HepG2 (cell line): ENCODE measurements around the gene DGCR6L.
"Not testable (repeated sequence)": the region's sequence is repeated elsewhere in the genome, so short reads cannot be mapped to it uniquely, and the experiment has no call there.

ENCODE experiments used
- CBX5 ChIP-seq: sonication (generic); formaldehyde crosslinking; IDR thresholded peaks from 2 replicates; pipeline ENCODE4 v1.4.0; 2020; ENCODE audit warnings: missing genetic modification reagents, borderline replicate concordance
- EHMT2 ChIP-seq: fragments of 200-600 bp; sonication (generic); IDR thresholded peaks from 2 replicates; pipeline ENCODE4 v1.7.0; 2017; ENCODE audit warnings: antibody characterized with exemption, low read depth, low read length, borderline replicate concordance
- FOSL1 ChIP-seq: sonication (generic); formaldehyde crosslinking; IDR thresholded peaks from 2 replicates; pipeline ENCODE4 v1.9.0; 2021; ENCODE audit warnings: missing genetic modification reagents, borderline replicate concordance
- GABPA ChIP-seq, 2 experiments: IDR thresholded peaks; 2 replicates each; pipeline ENCODE4 v1.6.1; 2011 to 2016; ENCODE audit warnings: low read depth in 2 of 2, low read length in 1 of 2, missing biosample characterization in 1 of 2, missing genetic modification characterization in 1 of 2
- MAZ ChIP-seq, 2 experiments: sonication (generic) in 1 of 2; formaldehyde crosslinking in 1 of 2; IDR thresholded peaks; 2 replicates each; pipeline versions ENCODE4 v1.5.0 to v1.6.1; 2012 to 2020; ENCODE audit warnings: low read depth in 2 of 2, mild to moderate bottlenecking in 2 of 2, borderline replicate concordance in 1 of 2, improper control_type of control experiment in 1 of 2, low read length in 1 of 2, missing genetic modification reagents in 1 of 2, moderate library complexity in 1 of 2
- MEF2D ChIP-seq: sonication (generic); formaldehyde crosslinking; IDR thresholded peaks from 2 replicates; pipeline ENCODE4 v1.5.1; 2020; ENCODE audit warnings: mild to moderate bottlenecking, missing genetic modification reagents
- TARDBP ChIP-seq: sonication (generic); formaldehyde crosslinking; IDR thresholded peaks from 2 replicates; pipeline ENCODE4 v1.8.0; 2022; ENCODE audit warnings: mild to moderate bottlenecking, missing genetic modification reagents
- TF ChIP-seq, protein P1 (sequence below): sonication (generic); formaldehyde crosslinking; IDR thresholded peaks from 2 replicates; pipeline ENCODE4 v1.8.0; 2022; ENCODE audit warnings: mild to moderate bottlenecking, missing genetic modification reagents, borderline replicate concordance
- TF ChIP-seq, protein P2 (sequence below): sonication (generic); formaldehyde crosslinking; IDR thresholded peaks from 2 replicates; pipeline ENCODE4 v1.4.0; 2020; ENCODE audit warnings: missing genetic modification reagents
- TF ChIP-seq, protein P3 (sequence below): IDR thresholded peaks from 2 replicates; pipeline ENCODE4 v1.6.1; 2012; ENCODE audit warnings: inconsistent platforms
- TF ChIP-seq, protein P4 (sequence below): sonication (generic); formaldehyde crosslinking; IDR thresholded peaks from 2 replicates; pipeline ENCODE4 v1.5.1; 2020; ENCODE audit warnings: missing genetic modification reagents, mild to moderate bottlenecking, borderline replicate concordance
- TF ChIP-seq, protein P5 (sequence below): sonication (generic); formaldehyde crosslinking; conservative IDR thresholded peaks from 2 replicates; pipeline ENCODE4 v1.4.0; 2020; ENCODE audit warnings: missing genetic modification reagents
- TF ChIP-seq, protein P6 (sequence below): sonication (generic); formaldehyde crosslinking; IDR thresholded peaks from 2 replicates; pipeline ENCODE4 v1.4.0; 2020; ENCODE audit warnings: missing genetic modification reagents

DNA sequence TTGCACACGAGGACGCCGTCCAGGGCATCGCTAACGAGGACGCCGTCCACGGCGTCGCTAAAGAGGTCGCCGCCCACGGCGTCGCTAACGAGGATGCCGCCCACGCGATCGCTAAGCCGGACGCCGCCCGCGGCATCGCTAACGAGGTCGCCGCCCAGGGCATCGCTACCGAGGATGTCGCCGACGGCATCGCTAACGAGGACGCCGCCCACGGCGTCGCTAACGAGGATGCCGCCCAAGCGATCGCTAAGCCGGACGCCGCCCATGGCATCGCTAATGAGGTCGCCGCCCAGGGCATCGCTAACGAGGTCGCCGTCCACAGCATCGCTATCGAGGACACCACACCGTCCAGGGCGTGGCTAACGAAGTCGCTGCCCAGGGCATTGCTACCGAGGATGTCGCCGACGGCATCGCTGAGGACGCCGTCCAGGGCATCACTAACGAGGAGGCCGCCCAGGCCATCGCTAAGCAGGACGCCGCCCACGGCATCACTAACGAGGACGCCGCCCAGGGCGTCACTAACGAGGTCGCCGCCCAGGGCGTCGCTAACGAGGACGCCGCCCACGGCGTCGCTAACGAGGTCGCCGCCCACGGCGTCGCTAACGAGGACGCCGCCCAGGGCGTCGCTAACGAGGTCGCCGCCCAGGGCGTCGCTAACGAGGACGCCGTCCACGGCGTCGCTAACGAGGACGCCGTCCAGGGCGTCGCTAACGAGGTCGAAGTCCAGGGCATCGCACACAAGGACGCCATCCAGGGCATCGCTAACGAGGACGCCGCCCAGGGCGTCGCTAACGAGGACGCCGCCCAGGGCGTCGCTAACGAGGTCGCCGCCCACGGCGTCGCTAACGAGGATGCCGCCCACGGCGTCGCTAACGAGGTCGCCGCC, 41.2 kb upstream of the DGCR6L start:
- TF ChIP-seq, protein P1, sequence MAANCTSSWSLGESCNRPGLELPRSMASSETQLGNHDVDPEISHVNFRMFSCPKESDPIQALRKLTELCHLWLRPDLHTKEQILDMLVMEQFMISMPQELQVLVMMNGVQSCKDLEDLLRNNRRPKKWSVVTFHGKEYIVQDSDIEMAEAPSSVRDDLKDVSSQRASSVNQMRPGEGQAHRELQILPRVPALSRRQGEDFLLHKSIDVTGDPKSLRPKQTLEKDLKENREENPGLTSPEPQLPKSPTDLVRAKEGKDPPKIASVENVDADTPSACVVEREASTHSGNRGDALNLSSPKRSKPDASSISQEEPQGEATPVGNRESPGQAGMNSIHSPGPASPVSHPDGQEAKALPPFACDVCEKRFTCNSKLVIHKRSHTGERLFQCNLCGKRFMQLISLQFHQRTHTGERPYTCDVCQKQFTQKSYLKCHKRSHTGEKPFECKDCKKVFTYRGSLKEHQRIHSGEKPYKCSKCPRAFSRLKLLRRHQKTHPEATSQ = not testable (repeated sequence)
- TF ChIP-seq, protein P2, sequence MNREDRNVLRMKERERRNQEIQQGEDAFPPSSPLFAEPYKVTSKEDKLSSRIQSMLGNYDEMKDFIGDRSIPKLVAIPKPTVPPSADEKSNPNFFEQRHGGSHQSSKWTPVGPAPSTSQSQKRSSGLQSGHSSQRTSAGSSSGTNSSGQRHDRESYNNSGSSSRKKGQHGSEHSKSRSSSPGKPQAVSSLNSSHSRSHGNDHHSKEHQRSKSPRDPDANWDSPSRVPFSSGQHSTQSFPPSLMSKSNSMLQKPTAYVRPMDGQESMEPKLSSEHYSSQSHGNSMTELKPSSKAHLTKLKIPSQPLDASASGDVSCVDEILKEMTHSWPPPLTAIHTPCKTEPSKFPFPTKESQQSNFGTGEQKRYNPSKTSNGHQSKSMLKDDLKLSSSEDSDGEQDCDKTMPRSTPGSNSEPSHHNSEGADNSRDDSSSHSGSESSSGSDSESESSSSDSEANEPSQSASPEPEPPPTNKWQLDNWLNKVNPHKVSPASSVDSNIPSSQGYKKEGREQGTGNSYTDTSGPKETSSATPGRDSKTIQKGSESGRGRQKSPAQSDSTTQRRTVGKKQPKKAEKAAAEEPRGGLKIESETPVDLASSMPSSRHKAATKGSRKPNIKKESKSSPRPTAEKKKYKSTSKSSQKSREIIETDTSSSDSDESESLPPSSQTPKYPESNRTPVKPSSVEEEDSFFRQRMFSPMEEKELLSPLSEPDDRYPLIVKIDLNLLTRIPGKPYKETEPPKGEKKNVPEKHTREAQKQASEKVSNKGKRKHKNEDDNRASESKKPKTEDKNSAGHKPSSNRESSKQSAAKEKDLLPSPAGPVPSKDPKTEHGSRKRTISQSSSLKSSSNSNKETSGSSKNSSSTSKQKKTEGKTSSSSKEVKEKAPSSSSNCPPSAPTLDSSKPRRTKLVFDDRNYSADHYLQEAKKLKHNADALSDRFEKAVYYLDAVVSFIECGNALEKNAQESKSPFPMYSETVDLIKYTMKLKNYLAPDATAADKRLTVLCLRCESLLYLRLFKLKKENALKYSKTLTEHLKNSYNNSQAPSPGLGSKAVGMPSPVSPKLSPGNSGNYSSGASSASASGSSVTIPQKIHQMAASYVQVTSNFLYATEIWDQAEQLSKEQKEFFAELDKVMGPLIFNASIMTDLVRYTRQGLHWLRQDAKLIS (CRISPR knock-in tag) = not testable (repeated sequence)
- TF ChIP-seq, protein P3, sequence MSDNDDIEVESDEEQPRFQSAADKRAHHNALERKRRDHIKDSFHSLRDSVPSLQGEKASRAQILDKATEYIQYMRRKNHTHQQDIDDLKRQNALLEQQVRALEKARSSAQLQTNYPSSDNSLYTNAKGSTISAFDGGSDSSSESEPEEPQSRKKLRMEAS = not testable (repeated sequence)
- TF ChIP-seq TARDBP (CRISPR knock-in tag); CBX5 (CRISPR knock-in tag); GABPA (IDR thresholded peaks at IDR 0.05; ENCODE audit: low read depth, low read length); GABPA (CRISPR knock-in tag; IDR thresholded peaks at IDR 0.05; ENCODE audit: low read depth); MEF2D; EHMT2; FOSL1 (CRISPR knock-in tag); MAZ (IDR thresholded peaks at IDR 0.05; ENCODE audit: borderline replicate concordance, low read depth, low read length); MAZ (CRISPR knock-in tag; IDR thresholded peaks at IDR 0.05; ENCODE audit: low read depth): not testable (repeated sequence)
- TF ChIP-seq, protein P4, sequence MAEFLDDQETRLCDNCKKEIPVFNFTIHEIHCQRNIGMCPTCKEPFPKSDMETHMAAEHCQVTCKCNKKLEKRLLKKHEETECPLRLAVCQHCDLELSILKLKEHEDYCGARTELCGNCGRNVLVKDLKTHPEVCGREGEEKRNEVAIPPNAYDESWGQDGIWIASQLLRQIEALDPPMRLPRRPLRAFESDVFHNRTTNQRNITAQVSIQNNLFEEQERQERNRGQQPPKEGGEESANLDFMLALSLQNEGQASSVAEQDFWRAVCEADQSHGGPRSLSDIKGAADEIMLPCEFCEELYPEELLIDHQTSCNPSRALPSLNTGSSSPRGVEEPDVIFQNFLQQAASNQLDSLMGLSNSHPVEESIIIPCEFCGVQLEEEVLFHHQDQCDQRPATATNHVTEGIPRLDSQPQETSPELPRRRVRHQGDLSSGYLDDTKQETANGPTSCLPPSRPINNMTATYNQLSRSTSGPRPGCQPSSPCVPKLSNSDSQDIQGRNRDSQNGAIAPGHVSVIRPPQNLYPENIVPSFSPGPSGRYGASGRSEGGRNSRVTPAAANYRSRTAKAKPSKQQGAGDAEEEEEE (CRISPR knock-in tag) = not testable (repeated sequence)
- TF ChIP-seq, protein P5, sequence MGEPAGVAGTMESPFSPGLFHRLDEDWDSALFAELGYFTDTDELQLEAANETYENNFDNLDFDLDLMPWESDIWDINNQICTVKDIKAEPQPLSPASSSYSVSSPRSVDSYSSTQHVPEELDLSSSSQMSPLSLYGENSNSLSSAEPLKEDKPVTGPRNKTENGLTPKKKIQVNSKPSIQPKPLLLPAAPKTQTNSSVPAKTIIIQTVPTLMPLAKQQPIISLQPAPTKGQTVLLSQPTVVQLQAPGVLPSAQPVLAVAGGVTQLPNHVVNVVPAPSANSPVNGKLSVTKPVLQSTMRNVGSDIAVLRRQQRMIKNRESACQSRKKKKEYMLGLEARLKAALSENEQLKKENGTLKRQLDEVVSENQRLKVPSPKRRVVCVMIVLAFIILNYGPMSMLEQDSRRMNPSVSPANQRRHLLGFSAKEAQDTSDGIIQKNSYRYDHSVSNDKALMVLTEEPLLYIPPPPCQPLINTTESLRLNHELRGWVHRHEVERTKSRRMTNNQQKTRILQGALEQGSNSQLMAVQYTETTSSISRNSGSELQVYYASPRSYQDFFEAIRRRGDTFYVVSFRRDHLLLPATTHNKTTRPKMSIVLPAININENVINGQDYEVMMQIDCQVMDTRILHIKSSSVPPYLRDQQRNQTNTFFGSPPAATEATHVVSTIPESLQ (CRISPR knock-in tag) = not testable (repeated sequence)
- TF ChIP-seq, protein P6, sequence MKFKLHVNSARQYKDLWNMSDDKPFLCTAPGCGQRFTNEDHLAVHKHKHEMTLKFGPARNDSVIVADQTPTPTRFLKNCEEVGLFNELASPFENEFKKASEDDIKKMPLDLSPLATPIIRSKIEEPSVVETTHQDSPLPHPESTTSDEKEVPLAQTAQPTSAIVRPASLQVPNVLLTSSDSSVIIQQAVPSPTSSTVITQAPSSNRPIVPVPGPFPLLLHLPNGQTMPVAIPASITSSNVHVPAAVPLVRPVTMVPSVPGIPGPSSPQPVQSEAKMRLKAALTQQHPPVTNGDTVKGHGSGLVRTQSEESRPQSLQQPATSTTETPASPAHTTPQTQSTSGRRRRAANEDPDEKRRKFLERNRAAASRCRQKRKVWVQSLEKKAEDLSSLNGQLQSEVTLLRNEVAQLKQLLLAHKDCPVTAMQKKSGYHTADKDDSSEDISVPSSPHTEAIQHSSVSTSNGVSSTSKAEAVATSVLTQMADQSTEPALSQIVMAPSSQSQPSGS = not testable (repeated sequence)
